ENCODE measurements around the gene CACNA1H. TPM values are rescaled to one million over a fixed set of nuclear protein-coding genes. Genes with fewer than 3 reads are reported as not detected.

Gene CACNA1H
- polyA plus RNA-seq, 1 experiment = 0.37 TPM

- Histone ChIP-seq H3K36me3 (ENCODE audit: control insufficient read depth, insufficient read depth, low read length) (no peaks in the 10 kb centered on the region), H3K4me3 (ENCODE audit: low read depth, low read length) (no peak overlapping the region), H3K27me3 (ENCODE audit: control insufficient read depth, insufficient read depth, low read length) (peaks cover 22% of the 10 kb centered on the region)
- no peak for TF ChIP-seq CTCF (IDR thresholded peaks at IDR 0.05; ENCODE audit: insufficient read depth, low read depth, low read length)
- no peak for DNase-seq (ENCODE audit: low read depth)
- ChIA-PET CTCF (no interaction called here), POLR2A (no interaction called here)
Observed at GRCh38 chr16:1260101-1260680, 107.3 kb downstream of the CACNA1H start.

- POLR2A ChIA-PET = no interaction called here
- no peak for DNase-seq (ENCODE audit: low read depth)
- H3K27me3 ChIP-seq (ENCODE audit: control insufficient read depth, insufficient read depth, low read length) = peaks cover 22% of the 10 kb centered on the region
- TF ChIP-seq CTCF (IDR thresholded peaks at IDR 0.05; ENCODE audit: insufficient read depth, low read depth, low read length) = no peak
- CTCF ChIA-PET = no interaction called here
- no peak overlapping the region for H3K4me3 ChIP-seq (ENCODE audit: low read depth, low read length)
- no peaks in the 10 kb centered on the region for H3K36me3 ChIP-seq (ENCODE audit: control insufficient read depth, insufficient read depth, low read length)
Observed at GRCh38 chr16:1261131-1261892, 108.4 kb downstream of the CACNA1H start.

- ChIA-PET CTCF (interaction anchor here (1.3 kb wide), 1 partner anchor 16 kb away, joined by 3 read pairs; no protein-coding TSS in a partner anchor), POLR2A (no interaction called here)
- peaks cover 22% of the 10 kb centered on the region for H3K27me3 ChIP-seq (ENCODE audit: control insufficient read depth, insufficient read depth, low read length)
Observed at GRCh38 chr16:1262210-1262845, 109.4 kb downstream of the CACNA1H start.

GRCh38 chr16:1262846-1263221, 109.9 kb downstream of the CACNA1H start:
- Histone ChIP-seq H3K27me3 (ENCODE audit: control insufficient read depth, insufficient read depth, low read length) (peaks cover 22% of the 10 kb centered on the region), H3K4me3 (ENCODE audit: low read depth, low read length) (no peak overlapping the region), H3K36me3 (ENCODE audit: control insufficient read depth, insufficient read depth, low read length) (no peaks in the 10 kb centered on the region)
- TF ChIP-seq CTCF (IDR thresholded peaks at IDR 0.05; ENCODE audit: insufficient read depth, low read depth, low read length) = no peak
- ChIA-PET CTCF (interaction anchor here (1.3 kb wide), 1 partner anchor 15 kb away, joined by 3 read pairs; no protein-coding TSS in a partner anchor), POLR2A (no interaction called here)
- DNase-seq (ENCODE audit: low read depth) = no peak

More at GRCh38 chr16:1262210-1262845, 109.4 kb downstream of the CACNA1H start:
- no peak for DNase-seq (ENCODE audit: low read depth)
- Histone ChIP-seq H3K36me3 (ENCODE audit: control insufficient read depth, insufficient read depth, low read length) (no peaks in the 10 kb centered on the region), H3K4me3 (ENCODE audit: low read depth, low read length) (no peak overlapping the region)
- TF ChIP-seq CTCF (IDR thresholded peaks at IDR 0.05; ENCODE audit: insufficient read depth, low read depth, low read length) = no peak
